Panc1 (cell line): Measurements from ENCODE around the gene NMT1. TPM values are rescaled to one million over a fixed set of nuclear protein-coding genes. Genes with fewer than 3 reads are reported as not detected.

Experiments
- ATAC-seq: fragments of 200-7000 bp; cut with Tn5 transposase; 2 replicates; pipeline ENCODE4 v1.9.1; 2020; ENCODE audit warnings: mild to moderate bottlenecking, moderate library complexity
- BruUV-seq: library from RNA; stranded (reverse); fragments of 400-500 nt; replicated peaks from 2 replicates; lab custom pipeline; 2021; lab: Mats Ljungman, UMichigan
- CTCF ChIA-PET: fragments of 300-600 bp; sonication (Branson Sonifier 250); formaldehyde crosslinking; loops from one replicate; lab custom pipeline; 2022; ENCODE audit warnings: antibody characterized with exemption; lab: Charles Lee
- POLR2A ChIA-PET: fragments of 300-600 bp; sonication (Branson Sonifier 250); formaldehyde crosslinking; loops from one replicate; lab custom pipeline; 2022; ENCODE audit warnings: antibody characterized with exemption; lab: Charles Lee
- DNase-seq: peaks from one replicate; pipeline ENCODE4 v3.0.0-alpha.2; 2010; ENCODE audit warnings: low read depth, low spot score
- H3K27ac ChIP-seq: 2 replicates; pipeline ENCODE4 v1.5.1; 2011; ENCODE audit warnings: mild to moderate bottlenecking, low read length, inconsistent platforms
- H3K27me3 ChIP-seq: fragments of 200-500 bp; sonication (Bioruptor generic); 2 replicates; pipeline ENCODE4 v1.6.0; 2014; ENCODE audit warnings: low read length, inconsistent platforms; ENCODE audit not compliant: control insufficient read depth, insufficient read depth
- H3K36me3 ChIP-seq: fragments of 200-500 bp; sonication (Bioruptor generic); 2 replicates; pipeline ENCODE4 v1.5.1; 2014; ENCODE audit warnings: inconsistent platforms, mild to moderate bottlenecking, low read length, moderate library complexity; ENCODE audit not compliant: control insufficient read depth, insufficient read depth
- H3K4me1 ChIP-seq: 2 replicates; pipeline ENCODE4 v1.5.1; 2011; ENCODE audit warnings: inconsistent platforms, mild to moderate bottlenecking, low read length, moderate library complexity; ENCODE audit not compliant: control insufficient read depth, insufficient read depth
- H3K4me3 ChIP-seq, 2 experiments: 2 replicates each; pipeline ENCODE4 v1.5.1; 2011 to 2012; ENCODE audit warnings: low read depth in 2 of 2, low read length in 2 of 2, mild to moderate bottlenecking in 2 of 2, inconsistent platforms in 1 of 2, moderate library complexity in 1 of 2
- H3K9me3 ChIP-seq: fragments of 200-500 bp; sonication (Bioruptor generic); 2 replicates; pipeline ENCODE4 v1.5.1; 2014; ENCODE audit warnings: low read depth, mild to moderate bottlenecking, inconsistent platforms, low read length, moderate library complexity; ENCODE audit not compliant: control insufficient read depth, insufficient read depth
- CTCF ChIP-seq: fragments of 450-650 bp; IDR thresholded peaks from 2 replicates; pipeline ENCODE4 v1.5.1; 2017; ENCODE audit warnings: mild to moderate bottlenecking
- POLR2AphosphoS5 ChIP-seq: IDR thresholded peaks from 2 replicates; pipeline ENCODE4 v1.6.1; 2012; ENCODE audit warnings: mild to moderate bottlenecking, low read depth, low read length, moderate library complexity
- REST ChIP-seq, 2 experiments: IDR thresholded peaks; 2 replicates each; pipeline ENCODE4 v1.6.1; 2011 to 2012; ENCODE audit warnings: low read depth in 2 of 2, control low read depth in 1 of 2, low read length in 1 of 2, mild to moderate bottlenecking in 1 of 2, moderate library complexity in 1 of 2; ENCODE audit not compliant: insufficient read depth in 1 of 2
- SIN3A ChIP-seq: IDR thresholded peaks from 2 replicates; pipeline ENCODE4 v1.6.1; 2012; ENCODE audit warnings: low read depth, mild to moderate bottlenecking, low read length, moderate library complexity, borderline replicate concordance; ENCODE audit not compliant: insufficient read depth
- TCF7L2 ChIP-seq: IDR thresholded peaks from 2 replicates; pipeline ENCODE4 v1.6.1; 2011; ENCODE audit warnings: mild to moderate bottlenecking, low read depth, low read length, inconsistent platforms
- in situ Hi-C: cut with HindIII; loops from 2 replicates; pipeline ENCODE4 v1.10.0; 2016; ENCODE audit warnings: low sequenced_read_pairs, low pct_unique_long_range_greater_than_20kb
- intact Hi-C: fragments of 100-400 bp; cut with micrococcal nuclease; formaldehyde crosslinking; loops from one replicate; pipeline ENCODE4 v1.10.0; 2022; ENCODE audit not compliant: unreplicated experiment
- total RNA-seq: library from RNA; stranded (reverse); gene quantifications from one replicate; pipeline ENCODE4 v1.2.1, GENCODE V29; 2021; ENCODE audit not compliant: unreplicated experiment

The NMT1 gene
- total RNA-seq, 1 experiment from 2014 or later: 105 TPM

GRCh38 chr17:45070809-45071208 is 9.7 kb downstream of the NMT1 start:
- H3K4me3 ChIP-seq: no peak overlapping the region
- no peak for ATAC-seq
- TF ChIP-seq SIN3A (no peak), REST (IDR thresholded peaks at IDR 0.05; ENCODE audit: insufficient read depth in 1 of 2, low read depth in 2 of 2, low read length in 1 of 2) (no peak), TCF7L2 (no peak), POLR2AphosphoS5 (no peak), CTCF (no peak)
- H3K27me3 ChIP-seq: no peaks in the 10 kb centered on the region
- CTCF ChIA-PET: no interaction called here
- in situ Hi-C loops (no loop called here), intact Hi-C loops (no loop called here)
- BruUV-seq: no TSS peak
- no peak for DNase-seq
- H3K36me3 ChIP-seq: no peaks in the 10 kb centered on the region; the same call in 1 of the 2 replicates
- no peak overlapping the region for H3K27ac ChIP-seq
- H3K4me1 ChIP-seq: no peaks in the 10 kb centered on the region
- POLR2A ChIA-PET: no interaction called here
- H3K9me3 ChIP-seq: no peaks in the 10 kb centered on the region

DNA sequence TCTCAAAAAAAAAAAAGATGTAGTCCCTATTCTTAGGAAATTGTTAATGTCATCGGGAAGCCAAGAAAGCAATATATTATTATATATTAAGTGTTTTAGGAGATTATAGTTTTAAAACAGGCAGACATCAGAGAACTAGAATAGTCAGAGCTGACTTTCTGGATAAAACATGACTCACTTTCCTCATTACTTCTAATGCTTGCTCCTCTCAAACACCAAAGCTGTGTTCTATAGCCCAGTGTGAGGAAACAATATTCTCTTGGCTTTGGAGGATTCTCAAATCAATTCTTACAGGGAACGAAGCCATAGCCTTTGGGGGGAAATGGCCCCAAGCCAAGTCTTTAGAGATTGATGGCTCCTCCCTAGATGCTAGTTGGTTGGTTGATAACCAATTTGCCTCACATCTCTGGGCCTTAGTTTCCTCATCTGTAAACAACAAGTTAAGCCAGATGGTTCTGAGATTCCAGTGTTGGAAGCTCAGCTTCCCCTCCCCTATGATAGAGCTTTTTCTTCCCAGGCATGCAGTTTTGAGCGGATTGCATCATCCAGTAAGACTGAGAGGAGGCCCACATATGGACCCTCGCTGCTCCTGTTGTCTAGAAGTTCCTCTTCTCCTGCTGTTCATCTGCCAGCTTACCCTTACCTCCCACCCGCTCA is 12.4 kb downstream of the NMT1 start:
- no peaks in the 10 kb centered on the region for H3K27me3 ChIP-seq
- POLR2A ChIA-PET: no interaction called here
- H3K4me1 ChIP-seq: no peaks in the 10 kb centered on the region
- no peak for DNase-seq
- H3K36me3 ChIP-seq: no peaks in the 10 kb centered on the region
- TF ChIP-seq REST (IDR thresholded peaks at IDR 0.05; ENCODE audit: insufficient read depth in 1 of 2, low read depth in 2 of 2, low read length in 1 of 2) (no peak), SIN3A (no peak), POLR2AphosphoS5 (no peak), TCF7L2 (no peak), CTCF (no peak)
- BruUV-seq: no TSS peak
- H3K4me3 ChIP-seq: no peak overlapping the region
- in situ Hi-C loops: no loop called here
- H3K9me3 ChIP-seq: no peaks in the 10 kb centered on the region
- H3K27ac ChIP-seq: no peak overlapping the region
- no peak for ATAC-seq
- CTCF ChIA-PET: no interaction called here
- intact Hi-C loops: no loop called here
